GM12801 (cell line): ENCODE measurements around the gene NOXA1.

Experiments
- CTCF ChIP-seq: IDR thresholded peaks from one replicate; pipeline ENCODE4 v1.5.1; 2011; ENCODE audit warnings: control low read depth; ENCODE audit not compliant: insufficient read length; ENCODE audit errors: extremely low read depth

The NOXA1 gene

DNA sequence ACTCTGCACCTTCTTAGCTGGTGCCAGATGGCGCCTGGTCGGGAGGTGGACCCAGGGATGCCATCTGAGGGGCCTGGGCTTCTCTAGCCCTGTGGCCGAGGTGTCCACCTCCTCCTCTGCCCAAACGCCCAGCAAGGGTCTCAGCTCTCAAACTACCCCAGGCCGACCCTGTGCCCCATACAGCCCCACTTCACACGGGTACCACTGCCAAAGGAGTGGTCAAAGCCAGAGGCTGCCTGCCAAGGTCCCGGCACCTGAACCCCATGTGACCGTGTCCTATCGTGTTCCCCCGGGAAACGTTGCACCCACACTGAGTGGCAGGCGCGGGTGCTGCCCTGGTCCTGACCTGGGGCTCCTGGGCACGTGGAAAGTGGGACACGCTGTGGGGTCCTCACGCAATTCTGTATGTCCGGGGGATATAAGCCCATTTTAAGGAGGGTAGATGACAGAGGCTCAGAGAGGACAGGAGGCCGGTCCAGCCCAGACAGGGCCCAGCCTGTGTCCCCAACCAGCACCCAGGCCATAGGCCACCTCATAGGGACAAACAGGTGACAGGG is 16.0 kb downstream of the NOXA1 start:
- no peak for TF ChIP-seq CTCF

- TF ChIP-seq CTCF: no peak
These were observed 18.2 kb downstream of the NOXA1 start, which contains the start of gene ENTPD8 for GRCh38 chr9:137441289-137441934. Gene ENTPD8, minus strand, starts transcription at chr9:137441357. Its CDS starts 3,072 bp downstream, at chr9:137438285.

- no peak for TF ChIP-seq CTCF
These were observed 18.7 kb downstream of the NOXA1 start for GRCh38 chr9:137441935-137442321.

DNA sequence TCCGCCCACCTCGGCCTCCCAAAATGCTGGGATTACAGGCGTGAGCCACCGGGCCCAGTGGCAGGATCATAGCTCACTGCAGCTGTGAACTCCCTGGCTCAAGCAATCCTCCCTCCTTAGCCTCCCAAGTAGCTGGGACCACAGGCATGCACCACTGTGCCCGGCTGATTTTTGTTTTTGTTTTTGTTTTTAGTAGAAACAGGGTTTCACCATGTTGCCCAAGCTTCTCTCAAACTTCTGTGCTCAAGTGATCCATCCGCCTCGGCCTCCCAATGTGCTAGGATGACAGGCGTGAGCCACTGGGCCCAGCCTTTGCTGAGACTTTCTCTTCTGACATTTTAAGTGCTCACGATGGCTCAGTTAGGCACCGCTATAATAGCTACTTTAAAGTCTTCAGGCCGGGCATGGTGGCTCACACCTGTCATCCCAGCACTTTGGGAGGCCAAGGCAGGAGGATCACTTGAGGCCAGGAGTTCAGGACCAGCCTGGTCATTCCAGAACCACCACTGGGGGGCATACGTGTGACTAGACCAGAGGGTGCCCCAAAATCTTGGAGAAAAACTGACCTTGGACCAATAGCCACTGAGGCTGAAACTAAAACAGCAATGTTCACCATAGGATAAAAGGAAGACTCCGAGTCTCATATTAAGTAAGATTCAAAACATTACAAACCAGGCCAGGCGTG is 21.1 kb downstream of the NOXA1 start:
- TF ChIP-seq CTCF: no peak

DNA sequence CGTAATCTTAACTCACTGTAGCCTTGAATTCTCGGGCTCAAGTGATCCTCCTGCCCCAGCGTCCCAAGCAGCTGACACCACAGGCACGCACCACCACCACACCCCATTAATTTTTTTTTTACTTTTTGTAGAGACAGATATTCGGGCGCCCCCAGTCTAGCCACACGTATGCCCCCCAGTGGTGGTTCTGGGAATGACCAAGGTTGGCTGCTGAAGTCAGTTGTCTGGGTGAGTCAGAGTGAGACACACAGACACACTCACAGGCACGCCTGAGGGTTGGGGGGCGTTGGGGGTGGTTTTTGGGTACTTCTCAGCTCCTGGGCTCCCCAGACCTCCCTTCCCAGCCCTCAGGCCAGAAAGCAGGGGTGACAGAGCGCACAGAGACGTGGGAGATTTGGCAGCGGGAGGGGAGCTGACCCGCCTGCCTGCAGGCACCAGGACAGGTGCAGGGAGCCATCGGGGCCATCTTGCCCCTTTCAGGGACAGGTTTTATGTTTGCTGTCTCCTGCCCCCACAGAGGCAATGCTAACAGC is 22.1 kb downstream of the NOXA1 start:
- no peak for TF ChIP-seq CTCF

DNA sequence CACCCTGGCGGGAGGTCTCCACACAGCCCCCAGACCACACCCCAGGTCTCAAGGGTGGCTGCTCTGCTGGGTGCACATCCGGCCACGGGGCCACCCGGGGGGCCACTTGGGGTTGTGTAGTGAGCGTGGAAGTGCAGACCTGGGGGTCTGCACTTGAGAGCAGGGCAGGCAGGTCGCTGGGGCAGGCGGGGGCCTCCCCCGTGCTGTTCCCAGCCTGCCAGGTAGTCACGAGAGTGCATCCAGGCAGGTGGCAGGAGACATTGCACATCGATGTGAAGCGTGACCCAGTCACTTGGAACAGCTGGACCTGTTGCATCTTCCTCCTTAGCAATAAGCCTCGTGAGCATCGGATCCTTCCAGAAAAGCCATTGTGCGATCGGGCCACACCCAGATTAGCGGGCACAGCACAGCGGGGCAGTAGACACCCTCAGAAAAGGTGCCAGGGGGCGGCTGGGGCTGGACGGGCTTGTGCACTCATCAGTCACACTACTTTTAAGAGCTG is 22.8 kb downstream of the NOXA1 start:
- no peak for TF ChIP-seq CTCF

DNA sequence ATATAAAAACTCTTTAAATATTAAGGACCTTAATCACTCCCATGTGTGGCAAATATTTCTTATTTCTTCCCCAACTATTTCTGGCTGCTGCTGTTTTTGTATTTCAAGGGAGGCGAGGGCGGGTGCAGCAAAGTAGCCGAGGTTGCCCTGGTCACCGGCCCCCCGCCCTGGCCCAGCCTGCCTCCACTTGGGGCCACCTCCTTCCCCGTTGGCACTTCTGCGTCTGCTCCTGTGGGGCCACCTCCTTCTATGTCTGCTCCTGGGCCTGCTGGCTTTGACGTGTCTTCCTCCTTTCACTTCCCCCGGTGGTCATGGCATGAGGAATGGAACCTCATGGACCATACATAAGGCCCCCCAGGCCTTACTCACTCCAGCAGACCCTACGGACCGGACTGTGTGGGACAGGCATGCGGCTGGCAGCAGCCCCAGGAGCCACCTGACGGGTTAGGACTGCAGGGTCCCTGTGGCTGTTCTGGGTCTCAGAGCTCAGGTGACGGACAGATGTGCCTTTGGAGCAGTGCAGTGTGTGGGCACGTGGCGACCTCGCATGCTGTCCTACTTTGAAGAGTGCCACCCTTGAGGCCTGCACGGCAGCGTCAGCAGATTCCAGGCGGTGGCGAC is 23.8 kb downstream of the NOXA1 start:
- TF ChIP-seq CTCF: no peak
